Measurements from ENCODE around the gene SLC16A4.
"Not testable (repeated sequence)": the region's sequence is repeated elsewhere in the genome, so short reads cannot be mapped to it uniquely, and the experiment has no call there.

The SLC16A4 gene

DNA sequence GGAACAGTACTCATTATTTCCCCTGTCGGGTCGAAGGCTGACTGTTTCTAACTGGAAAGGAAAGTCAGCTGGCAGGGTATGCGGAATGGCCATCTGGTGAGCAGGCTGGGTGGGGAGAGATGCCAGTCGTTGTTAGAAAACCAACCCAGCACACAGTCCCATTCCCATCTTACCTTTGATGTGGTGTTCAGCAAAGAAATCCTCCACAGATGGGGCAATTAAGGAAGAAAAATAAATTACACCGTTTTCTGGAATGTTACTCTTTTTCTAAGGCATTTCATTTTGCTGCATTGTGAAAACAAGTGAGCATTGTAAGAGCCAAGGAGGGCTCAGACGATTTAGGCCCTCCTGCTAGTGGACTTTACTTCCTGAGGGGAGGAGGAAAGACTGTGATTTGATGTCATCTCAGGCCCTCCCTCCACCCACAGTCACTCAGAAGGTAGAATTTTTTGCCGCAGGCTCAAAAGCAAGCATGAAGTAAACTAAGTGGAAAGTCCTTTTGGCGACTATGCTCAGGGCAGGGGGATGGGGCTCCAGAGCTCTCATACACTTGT, at the start of gene SLC16A4:
TSS of gene SLC16A4 (minus strand) at position 335 of the 554 bp plus-strand sequence. CDS start 1,703 bp downstream, outside the sequence.
- Histone ChIP-seq H3K9me2 (replicated peaks; ENCODE audit: insufficient read depth, low read length) (no peaks in the 10 kb centered on the region), H3K9ac (ENCODE audit: low read length) (no peak within 1 kb of the TSS), H3K4me1 (ENCODE audit: low read length) (no peaks in the 10 kb centered on the region), H3F3A (ENCODE audit: insufficient read depth, low read length) (no peaks in the 10 kb centered on the region), H4K20me1 (ENCODE audit: insufficient read depth, low read length) (no peaks in the 10 kb centered on the region), H3K27me3 (replicated peaks; ENCODE audit: insufficient read depth, low read length) (no peaks in the 10 kb centered on the region), H3K4me3 (ENCODE audit: low read length) (no peak within 1 kb of the TSS), H3K27ac (ENCODE audit: low read length) (no peak within 1 kb of the TSS), H3K79me2 (ENCODE audit: low read length) (no peaks in the 10 kb centered on the region), H2AFZ (ENCODE audit: low read length) (no peak within 1 kb of the TSS), H3K36me3 (replicated peaks; ENCODE audit: insufficient read depth, low read length) (no peaks in the 10 kb centered on the region), H3K4me2 (ENCODE audit: low read depth, low read length) (no peak within 1 kb of the TSS), H3K9me3 (replicated peaks; ENCODE audit: insufficient read depth, low read length) (no peaks in the 10 kb centered on the region)
- DNase-seq, result no peak
- TF ChIP-seq CTCF (IDR thresholded peaks at IDR 0.05; ENCODE audit: low read length), result no peak
- no peak for TF ChIP-seq EZH2phosphoT487 (IDR thresholded peaks at IDR 0.05; ENCODE audit: low read length)
- TF ChIP-seq EZH2 (optimal IDR thresholded peaks at IDR 0.05; ENCODE audit: low read depth, low read length), result no peak

DNA sequence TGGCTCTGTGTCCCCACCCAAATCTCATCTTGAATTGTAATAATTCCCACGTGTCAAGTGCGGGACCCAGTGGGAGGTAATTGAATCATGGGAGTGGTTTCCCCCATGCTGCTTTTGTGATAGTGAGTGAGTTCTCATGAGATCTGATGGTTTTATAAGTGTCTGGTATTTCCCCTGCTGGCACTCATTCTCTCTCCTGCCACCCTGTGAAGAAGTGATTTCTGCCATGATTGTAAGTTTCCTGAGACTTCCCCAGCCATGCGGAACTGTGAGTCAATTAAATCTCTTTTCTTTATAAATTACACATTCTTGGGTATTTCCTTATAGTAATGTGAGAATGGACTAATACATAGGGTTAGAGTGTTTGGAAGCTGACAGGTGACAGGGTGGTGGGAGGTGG, 49.0 kb upstream of the SLC16A4 start:
- H3K79me2 ChIP-seq (ENCODE audit: low read length); H3K36me3 ChIP-seq (replicated peaks; ENCODE audit: insufficient read depth, low read length); H3K4me3 ChIP-seq (ENCODE audit: low read length): not testable (repeated sequence)

DNA sequence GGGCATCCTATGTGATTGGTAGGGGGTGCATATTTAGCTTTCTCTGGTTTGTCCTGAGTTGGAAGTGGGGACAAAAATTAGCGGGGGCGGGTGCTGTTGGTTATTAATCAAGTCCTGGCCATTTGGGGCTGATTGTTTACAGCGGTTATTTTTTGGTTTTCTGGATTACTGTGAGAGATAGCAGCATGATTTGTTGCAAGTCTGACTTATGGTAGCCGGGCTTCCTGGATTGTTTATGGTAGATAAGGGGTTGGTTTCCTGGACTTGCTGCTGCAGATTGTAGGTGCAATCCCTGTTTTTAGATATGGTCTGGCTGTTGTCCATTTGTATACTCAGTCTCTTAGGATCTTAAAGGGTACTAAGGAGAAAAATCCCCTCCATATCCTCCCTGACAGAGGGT, 48.1 kb upstream of the SLC16A4 start:
- DNase-seq, result no peak
- Histone ChIP-seq H3F3A (ENCODE audit: insufficient read depth, low read length) (no peaks in the 10 kb centered on the region), H3K9me2 (replicated peaks; ENCODE audit: insufficient read depth, low read length) (no peaks in the 10 kb centered on the region), H3K27me3 (replicated peaks; ENCODE audit: insufficient read depth, low read length) (no peaks in the 10 kb centered on the region), H3K9me3 (replicated peaks; ENCODE audit: insufficient read depth, low read length) (no peaks in the 10 kb centered on the region), H4K20me1 (ENCODE audit: insufficient read depth, low read length) (no peaks in the 10 kb centered on the region), H3K79me2 (ENCODE audit: low read length) (no peaks in the 10 kb centered on the region), H2AFZ (ENCODE audit: low read length) (no peak overlapping the region), H3K4me3 (ENCODE audit: low read length) (no peak overlapping the region), H3K27ac (ENCODE audit: low read length) (no peak overlapping the region), H3K9ac (ENCODE audit: low read length) (no peak overlapping the region), H3K4me1 (ENCODE audit: low read length) (no peaks in the 10 kb centered on the region), H3K4me2 (ENCODE audit: low read depth, low read length) (no peak overlapping the region), H3K36me3 (replicated peaks; ENCODE audit: insufficient read depth, low read length) (no peaks in the 10 kb centered on the region)
- TF ChIP-seq CTCF (IDR thresholded peaks at IDR 0.05; ENCODE audit: low read length) (no peak), EZH2 (optimal IDR thresholded peaks at IDR 0.05; ENCODE audit: low read depth, low read length) (no peak), EZH2phosphoT487 (IDR thresholded peaks at IDR 0.05; ENCODE audit: low read length) (no peak)

More for the DNA sequence above, 49.0 kb upstream of the SLC16A4 start:
- not testable (repeated sequence) for H3K27me3 ChIP-seq (replicated peaks; ENCODE audit: insufficient read depth, low read length); H3F3A ChIP-seq (ENCODE audit: insufficient read depth, low read length); H3K27ac ChIP-seq (ENCODE audit: low read length); H2AFZ ChIP-seq (ENCODE audit: low read length); H3K4me1 ChIP-seq (ENCODE audit: low read length); H3K4me2 ChIP-seq (ENCODE audit: low read depth, low read length); H4K20me1 ChIP-seq (ENCODE audit: insufficient read depth, low read length); H3K9me2 ChIP-seq (replicated peaks; ENCODE audit: insufficient read depth, low read length); H3K9ac ChIP-seq (ENCODE audit: low read length); H3K9me3 ChIP-seq (replicated peaks; ENCODE audit: insufficient read depth, low read length); DNase-seq

DNA sequence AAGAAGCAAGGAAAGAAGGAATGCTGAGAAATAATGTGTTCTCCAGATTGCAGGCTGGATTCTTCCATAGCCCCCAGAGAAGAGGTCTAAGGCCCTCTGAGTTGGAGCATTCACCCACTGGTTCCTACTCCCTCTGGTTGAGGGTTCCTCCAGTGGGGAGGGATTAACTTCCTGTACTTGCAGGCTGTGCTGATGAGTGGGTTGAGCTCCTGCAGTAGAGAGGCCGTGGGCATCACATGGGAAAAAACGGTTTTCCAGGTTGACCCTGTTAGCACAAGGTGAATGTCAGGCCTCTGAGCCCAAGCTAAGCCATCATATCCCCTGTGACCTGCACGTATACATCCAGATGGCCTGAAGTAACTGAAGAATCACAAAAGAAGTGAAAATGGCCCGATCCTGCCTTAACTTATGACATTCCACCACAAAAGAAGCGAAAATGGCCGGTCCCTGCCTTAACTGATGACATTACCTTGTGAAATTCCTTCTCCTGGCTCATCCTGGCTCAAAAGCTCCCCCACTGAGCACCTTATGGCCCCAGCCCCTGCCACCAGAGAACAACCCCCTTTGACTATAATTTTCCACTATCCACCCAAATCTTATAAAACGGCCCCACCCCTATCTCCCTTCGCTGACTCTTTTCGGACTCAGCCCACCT, 46.9 kb upstream of the SLC16A4 start:
- H3F3A ChIP-seq (ENCODE audit: insufficient read depth, low read length); H3K36me3 ChIP-seq (replicated peaks; ENCODE audit: insufficient read depth, low read length); H3K79me2 ChIP-seq (ENCODE audit: low read length); H3K9me3 ChIP-seq (replicated peaks; ENCODE audit: insufficient read depth, low read length); H3K9me2 ChIP-seq (replicated peaks; ENCODE audit: insufficient read depth, low read length); H3K27ac ChIP-seq (ENCODE audit: low read length); H3K27me3 ChIP-seq (replicated peaks; ENCODE audit: insufficient read depth, low read length); H3K4me3 ChIP-seq (ENCODE audit: low read length); H3K9ac ChIP-seq (ENCODE audit: low read length); H4K20me1 ChIP-seq (ENCODE audit: insufficient read depth, low read length); DNase-seq; H3K4me1 ChIP-seq (ENCODE audit: low read length); H3K4me2 ChIP-seq (ENCODE audit: low read depth, low read length); H2AFZ ChIP-seq (ENCODE audit: low read length): not testable (repeated sequence)
